ENCODE results near the gene LRP1-AS. TPM values are rescaled to one million over a fixed set of nuclear protein-coding genes. Genes with fewer than 3 reads are reported as not detected.

The LRP1-AS gene
- polyA plus RNA-seq, 2 of the 4 experiments (the other 2 are of a cell fraction) = not detected

DNA sequence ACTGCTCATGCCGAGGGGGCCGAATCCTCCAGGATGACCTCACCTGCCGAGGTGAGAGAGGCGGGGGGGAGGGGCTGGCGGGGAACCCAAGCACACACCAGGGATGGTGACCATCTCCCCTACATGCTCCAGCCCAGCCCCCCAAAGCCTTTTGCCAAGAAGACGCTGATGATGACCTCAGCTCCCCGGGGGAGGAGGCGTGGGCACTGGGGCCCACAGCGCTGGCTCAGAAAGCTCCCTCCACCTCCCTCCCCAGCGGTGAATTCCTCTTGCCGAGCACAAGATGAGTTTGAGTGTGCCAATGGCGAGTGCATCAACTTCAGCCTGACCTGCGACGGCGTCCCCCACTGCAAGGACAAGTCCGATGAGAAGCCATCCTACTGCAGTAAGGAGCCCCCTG lies 45.5 kb upstream of the LRP1-AS start (continued):
- TF ChIP-seq, protein P1, sequence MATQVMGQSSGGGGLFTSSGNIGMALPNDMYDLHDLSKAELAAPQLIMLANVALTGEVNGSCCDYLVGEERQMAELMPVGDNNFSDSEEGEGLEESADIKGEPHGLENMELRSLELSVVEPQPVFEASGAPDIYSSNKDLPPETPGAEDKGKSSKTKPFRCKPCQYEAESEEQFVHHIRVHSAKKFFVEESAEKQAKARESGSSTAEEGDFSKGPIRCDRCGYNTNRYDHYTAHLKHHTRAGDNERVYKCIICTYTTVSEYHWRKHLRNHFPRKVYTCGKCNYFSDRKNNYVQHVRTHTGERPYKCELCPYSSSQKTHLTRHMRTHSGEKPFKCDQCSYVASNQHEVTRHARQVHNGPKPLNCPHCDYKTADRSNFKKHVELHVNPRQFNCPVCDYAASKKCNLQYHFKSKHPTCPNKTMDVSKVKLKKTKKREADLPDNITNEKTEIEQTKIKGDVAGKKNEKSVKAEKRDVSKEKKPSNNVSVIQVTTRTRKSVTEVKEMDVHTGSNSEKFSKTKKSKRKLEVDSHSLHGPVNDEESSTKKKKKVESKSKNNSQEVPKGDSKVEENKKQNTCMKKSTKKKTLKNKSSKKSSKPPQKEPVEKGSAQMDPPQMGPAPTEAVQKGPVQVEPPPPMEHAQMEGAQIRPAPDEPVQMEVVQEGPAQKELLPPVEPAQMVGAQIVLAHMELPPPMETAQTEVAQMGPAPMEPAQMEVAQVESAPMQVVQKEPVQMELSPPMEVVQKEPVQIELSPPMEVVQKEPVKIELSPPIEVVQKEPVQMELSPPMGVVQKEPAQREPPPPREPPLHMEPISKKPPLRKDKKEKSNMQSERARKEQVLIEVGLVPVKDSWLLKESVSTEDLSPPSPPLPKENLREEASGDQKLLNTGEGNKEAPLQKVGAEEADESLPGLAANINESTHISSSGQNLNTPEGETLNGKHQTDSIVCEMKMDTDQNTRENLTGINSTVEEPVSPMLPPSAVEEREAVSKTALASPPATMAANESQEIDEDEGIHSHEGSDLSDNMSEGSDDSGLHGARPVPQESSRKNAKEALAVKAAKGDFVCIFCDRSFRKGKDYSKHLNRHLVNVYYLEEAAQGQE (IDR thresholded peaks at IDR 0.05) = no peak

DNA sequence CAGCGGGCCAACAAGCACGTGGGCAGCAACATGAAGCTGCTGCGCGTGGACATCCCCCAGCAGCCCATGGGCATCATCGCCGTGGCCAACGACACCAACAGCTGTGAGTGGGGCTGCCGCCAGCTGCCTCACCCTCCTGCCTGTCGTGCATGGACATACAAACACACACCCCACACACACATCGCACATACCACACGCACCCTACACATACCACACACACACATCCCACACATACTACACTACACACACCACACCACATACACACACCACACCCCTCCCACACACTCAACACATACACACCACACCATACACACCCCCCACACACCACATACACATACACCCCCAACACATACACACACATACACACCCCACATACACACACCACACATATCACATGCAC lies 44.0 kb upstream of the LRP1-AS start:
- Histone ChIP-seq H3K9me3 (no peaks in the 10 kb centered on the region), H3K4me3 (no peak overlapping the region), H3K4me1 (no peaks in the 10 kb centered on the region), H3K4me2 (no peak overlapping the region), H3K27ac (no peak overlapping the region)
- no peak for DNase-seq (ENCODE audit: low read depth in 1 of 2, low spot score in 1 of 2)
- CTCF ChIA-PET = interaction anchor here (0.7 to 27.5 kb wide), 6 partner anchors 16 to 79 kb away, joined by 3 to 1152 read pairs (median 5); partner anchors contain the start of genes LRP1 and NXPH4
- TF ChIP-seq RFX5 (IDR thresholded peaks at IDR 0.05) (no peak), NFE2L2 (conservative IDR thresholded peaks at IDR 0.05; ENCODE audit: low read length) (no peak), ZC3H11A (IDR thresholded peaks at IDR 0.05) (no peak), HOXA7 (CRISPR knock-in tag; IDR thresholded peaks at IDR 0.05) (no peak), HEYL (CRISPR knock-in tag; IDR thresholded peaks at IDR 0.05) (no peak), HOXB5 (CRISPR knock-in tag; IDR thresholded peaks at IDR 0.05) (no peak), KDM1A (IDR thresholded peaks at IDR 0.05; ENCODE audit: low read depth) (no peak), RAD21 (conservative IDR thresholded peaks at IDR 0.05 in 1 of 2, IDR thresholded peaks at IDR 0.05 in 1 of 2) (no peak), CBX2 (IDR thresholded peaks at IDR 0.05; ENCODE audit: borderline replicate concordance, low read depth) (no peak), TFCP2L1 (CRISPR knock-in tag; IDR thresholded peaks at IDR 0.05) (no peak), MYC (IDR thresholded peaks at IDR 0.05; ENCODE audit: borderline replicate concordance, low read length) (no peak), ESRRA (IDR thresholded peaks at IDR 0.05; ENCODE audit: borderline replicate concordance, low read length) (no peak), FOSB (CRISPR knock-in tag; IDR thresholded peaks at IDR 0.05) (no peak)
- TF ChIP-seq, protein P2, sequence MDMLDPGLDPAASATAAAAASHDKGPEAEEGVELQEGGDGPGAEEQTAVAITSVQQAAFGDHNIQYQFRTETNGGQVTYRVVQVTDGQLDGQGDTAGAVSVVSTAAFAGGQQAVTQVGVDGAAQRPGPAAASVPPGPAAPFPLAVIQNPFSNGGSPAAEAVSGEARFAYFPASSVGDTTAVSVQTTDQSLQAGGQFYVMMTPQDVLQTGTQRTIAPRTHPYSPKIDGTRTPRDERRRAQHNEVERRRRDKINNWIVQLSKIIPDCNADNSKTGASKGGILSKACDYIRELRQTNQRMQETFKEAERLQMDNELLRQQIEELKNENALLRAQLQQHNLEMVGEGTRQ (IDR thresholded peaks at IDR 0.05) = no peak
- TF ChIP-seq, protein P3, sequence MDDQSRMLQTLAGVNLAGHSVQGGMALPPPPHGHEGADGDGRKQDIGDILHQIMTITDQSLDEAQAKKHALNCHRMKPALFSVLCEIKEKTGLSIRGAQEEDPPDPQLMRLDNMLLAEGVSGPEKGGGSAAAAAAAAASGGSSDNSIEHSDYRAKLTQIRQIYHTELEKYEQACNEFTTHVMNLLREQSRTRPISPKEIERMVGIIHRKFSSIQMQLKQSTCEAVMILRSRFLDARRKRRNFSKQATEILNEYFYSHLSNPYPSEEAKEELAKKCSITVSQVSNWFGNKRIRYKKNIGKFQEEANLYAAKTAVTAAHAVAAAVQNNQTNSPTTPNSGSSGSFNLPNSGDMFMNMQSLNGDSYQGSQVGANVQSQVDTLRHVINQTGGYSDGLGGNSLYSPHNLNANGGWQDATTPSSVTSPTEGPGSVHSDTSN (IDR thresholded peaks at IDR 0.05) = no peak
- TF ChIP-seq, protein P4, sequence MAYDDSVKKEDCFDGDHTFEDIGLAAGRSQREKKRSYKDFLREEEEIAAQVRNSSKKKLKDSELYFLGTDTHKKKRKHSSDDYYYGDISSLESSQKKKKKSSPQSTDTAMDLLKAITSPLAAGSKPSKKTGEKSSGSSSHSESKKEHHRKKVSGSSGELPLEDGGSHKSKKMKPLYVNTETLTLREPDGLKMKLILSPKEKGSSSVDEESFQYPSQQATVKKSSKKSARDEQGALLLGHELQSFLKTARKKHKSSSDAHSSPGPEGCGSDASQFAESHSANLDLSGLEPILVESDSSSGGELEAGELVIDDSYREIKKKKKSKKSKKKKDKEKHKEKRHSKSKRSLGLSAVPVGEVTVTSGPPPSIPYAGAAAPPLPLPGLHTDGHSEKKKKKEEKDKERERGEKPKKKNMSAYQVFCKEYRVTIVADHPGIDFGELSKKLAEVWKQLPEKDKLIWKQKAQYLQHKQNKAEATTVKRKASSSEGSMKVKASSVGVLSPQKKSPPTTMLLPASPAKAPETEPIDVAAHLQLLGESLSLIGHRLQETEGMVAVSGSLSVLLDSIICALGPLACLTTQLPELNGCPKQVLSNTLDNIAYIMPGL (CRISPR knock-in tag; IDR thresholded peaks at IDR 0.05; ENCODE audit: borderline replicate concordance) = no peak
- TF ChIP-seq, protein P1 (IDR thresholded peaks at IDR 0.05) = no peak
- TF ChIP-seq, protein P5, sequence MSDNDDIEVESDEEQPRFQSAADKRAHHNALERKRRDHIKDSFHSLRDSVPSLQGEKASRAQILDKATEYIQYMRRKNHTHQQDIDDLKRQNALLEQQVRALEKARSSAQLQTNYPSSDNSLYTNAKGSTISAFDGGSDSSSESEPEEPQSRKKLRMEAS (IDR thresholded peaks at IDR 0.05) = no peak
- no peak for ATAC-seq
- POLR2A ChIA-PET = no interaction called here
- FAIRE-seq = no peak
- WGBS (ENCODE audit: missing lambda C conversion rate) = 92% methylated on average over 11 of the region's 11 CpGs
